IMR-90 (cell line): ENCODE measurements around the gene CLEC4A. TPM values are rescaled to one million over a fixed set of nuclear protein-coding genes. Genes with fewer than 3 reads are reported as not detected.
"Not testable (repeated sequence)": the region's sequence is repeated elsewhere in the genome, so short reads cannot be mapped to it uniquely, and the experiment has no call there.

ENCODE experiments used
- ATAC-seq: fragments of 200-7000 bp; cut with Tn5 transposase; 2 replicates; pipeline ENCODE4 v1.9.1; 2020; ENCODE audit warnings: low read depth, mild to moderate bottlenecking, moderate library complexity
- BruUV-seq: library from RNA; stranded (reverse); fragments of 400-500 nt; replicated peaks from 2 replicates; lab custom pipeline; 2021; lab: Mats Ljungman, UMichigan
- CTCF ChIA-PET: fragments of 300-600 bp; formaldehyde crosslinking; extraction: SDS; loops from one replicate; lab custom pipeline; 2021; ENCODE audit warnings: antibody characterized with exemption; lab: Yijun Ruan, JAX
- POLR2A ChIA-PET: fragments of 300-600 bp; sonication (Branson Sonifier 250); formaldehyde crosslinking; loops from one replicate; lab custom pipeline; 2022; ENCODE audit warnings: antibody characterized with exemption; ENCODE audit not compliant: unreplicated experiment; lab: Charles Lee
- DNase-seq: peaks from one replicate; pipeline ENCODE4 v3.0.0; 2013
- H2AFZ ChIP-seq: replicated peaks from 2 replicates; pipeline ENCODE3; 2013; ENCODE audit warnings: low read length, mild to moderate bottlenecking; ENCODE audit not compliant: poor library complexity
- H2AK5ac ChIP-seq: 2 replicates; pipeline ENCODE4 v1.6.1; 2013; ENCODE audit warnings: low read depth, low read length, inconsistent platforms
- H2AK9ac ChIP-seq: replicated peaks from 2 replicates; pipeline ENCODE3; 2013; ENCODE audit warnings: mild to moderate bottlenecking, low read depth, low read length, moderate library complexity; ENCODE audit not compliant: poor library complexity
- H2BK120ac ChIP-seq: 2 replicates; pipeline ENCODE4 v1.6.1; 2013; ENCODE audit warnings: low read depth, low read length, inconsistent platforms
- H2BK15ac ChIP-seq: 3 replicates; pipeline ENCODE4 v1.6.1; 2013; ENCODE audit warnings: low read depth, low read length, inconsistent platforms
- H2BK20ac ChIP-seq: 2 replicates; pipeline ENCODE4 v1.6.1; 2013; ENCODE audit warnings: low read depth, mild to moderate bottlenecking, inconsistent platforms, low read length, moderate library complexity
- H2BK5ac ChIP-seq: 2 replicates; pipeline ENCODE4 v1.6.1; 2013; ENCODE audit warnings: mild to moderate bottlenecking, low read depth, low read length, inconsistent platforms; ENCODE audit not compliant: poor library complexity, severe bottlenecking
- H3K14ac ChIP-seq: replicated peaks from 2 replicates; pipeline ENCODE4 v1.6.1; 2013; ENCODE audit warnings: low read depth, low read length, inconsistent platforms
- H3K18ac ChIP-seq: 2 replicates; pipeline ENCODE4 v1.6.1; 2013; ENCODE audit warnings: low read depth, low read length, control low read depth
- H3K23ac ChIP-seq: 2 replicates; pipeline ENCODE4 v1.6.1; 2013; ENCODE audit warnings: low read depth, low read length, inconsistent platforms
- H3K27ac ChIP-seq: 2 replicates; pipeline ENCODE4 v1.5.1; 2013; ENCODE audit warnings: mild to moderate bottlenecking, control low read depth, low read length; ENCODE audit not compliant: insufficient read depth
- H3K27me3 ChIP-seq: 2 replicates; pipeline ENCODE4 v1.6.1; 2013; ENCODE audit warnings: low read length; ENCODE audit not compliant: control insufficient read depth, insufficient read depth
- H3K36me3 ChIP-seq: 2 replicates; pipeline ENCODE4 v1.6.1; 2013; ENCODE audit warnings: low read length, mixed read lengths; ENCODE audit not compliant: control insufficient read depth, insufficient read depth
- H3K4ac ChIP-seq: 2 replicates; pipeline ENCODE4 v1.6.1; 2013; ENCODE audit warnings: low read depth, low read length, inconsistent platforms
- H3K4me1 ChIP-seq: 2 replicates; pipeline ENCODE4 v1.6.1; 2013; ENCODE audit warnings: low read length, mixed read lengths; ENCODE audit not compliant: control insufficient read depth, insufficient read depth
- H3K4me2 ChIP-seq: 2 replicates; pipeline ENCODE4 v1.6.1; 2013; ENCODE audit warnings: low read depth, mild to moderate bottlenecking, control low read depth, low read length, moderate library complexity
- H3K4me3 ChIP-seq: 2 replicates; pipeline ENCODE4 v1.5.1; 2013; ENCODE audit warnings: low read depth, mild to moderate bottlenecking, control low read depth, low read length, moderate library complexity; ENCODE audit not compliant: insufficient read depth
- H3K56ac ChIP-seq: 2 replicates; pipeline ENCODE4 v1.6.1; 2013; ENCODE audit warnings: low read length, inconsistent platforms; ENCODE audit not compliant: insufficient read depth; ENCODE audit errors: extremely low read depth
- H3K79me1 ChIP-seq, 2 experiments: 2 replicates each; pipeline ENCODE4 v1.6.1; 2013; ENCODE audit warnings: low read length in 2 of 2, inconsistent platforms in 1 of 2, low read depth in 1 of 2
- H3K9ac ChIP-seq: 2 replicates; pipeline ENCODE4 v1.6.1; 2013; ENCODE audit warnings: low read depth, low read length, control low read depth
- H3K9me1 ChIP-seq: 2 replicates; pipeline ENCODE4 v1.6.1; 2013; ENCODE audit warnings: low read length, inconsistent platforms; ENCODE audit not compliant: insufficient read depth
- H3K9me3 ChIP-seq: 2 replicates; pipeline ENCODE4 v1.6.1; 2013; ENCODE audit warnings: low read length; ENCODE audit not compliant: control insufficient read depth, insufficient read depth
- H4K20me1 ChIP-seq: 2 replicates; pipeline ENCODE4 v1.6.1; 2013; ENCODE audit warnings: low read length, inconsistent platforms; ENCODE audit not compliant: insufficient read depth
- H4K5ac ChIP-seq: 2 replicates; pipeline ENCODE4 v1.6.1; 2013; ENCODE audit warnings: mild to moderate bottlenecking, low read depth, low read length, control low read depth
- H4K8ac ChIP-seq, 2 experiments: 2 replicates each; pipeline ENCODE4 v1.6.1; 2013; ENCODE audit warnings: low read depth in 2 of 2, low read length in 2 of 2, control low read depth in 1 of 2, inconsistent platforms in 1 of 2
- H4K91ac ChIP-seq: 2 replicates; pipeline ENCODE4 v1.6.1; 2013; ENCODE audit warnings: low read depth, low read length, inconsistent platforms; ENCODE audit not compliant: insufficient read depth
- WGBS, 2 experiments: methylation state at CpG; one replicate each; pipeline versions ENCODE4 v1.1.5 to v1.1.7; 2013; ENCODE audit warnings: missing lambda C conversion rate in 2 of 2; ENCODE audit not compliant: insufficient read length in 1 of 2; ENCODE audit errors: extremely low coverage in 2 of 2; 5-methylcytosine and 5-hydroxymethylcytosine counted together
- dilution Hi-C: fragments of 300-500 bp; cut with HindIII; formaldehyde crosslinking; loops from one replicate; pipeline ENCODE4 v1.14.3; 2018; ENCODE audit warnings: low sequenced_read_pairs; ENCODE audit not compliant: unreplicated experiment
- in situ Hi-C: fragments of 300-500 bp; cut with MboI; formaldehyde crosslinking; loops from 3 replicates; pipeline ENCODE4 v1.14.3; 2019; ENCODE audit warnings: low sequenced_read_pairs, inconsistent platforms, mixed read lengths
- intact Hi-C: fragments of 100-400 bp; cut with micrococcal nuclease; formaldehyde crosslinking; loops from 2 replicates; pipeline ENCODE4 v1.10.0; 2022
- polyA plus RNA-seq, 3 experiments: library from polyadenylated mRNA; depleted of rRNA; stranded (reverse); fragments of >200 nt; gene quantifications; 2 replicates each; pipeline ENCODE4 v1.2.3, GENCODE V29; 2012; ENCODE audit warnings: low replicate concordance in 1 of 3
- total RNA-seq: library from RNA; depleted of rRNA; stranded (reverse); fragments of >200 nt; gene quantifications from 2 replicates; pipeline ENCODE4 v1.2.3, GENCODE V29; 2012

Gene CLEC4A
- total and polyA plus RNA-seq, 2 of the 4 experiments (the other 2 are of a cell fraction), result 0.29 TPM; not detected in 1

DNA sequence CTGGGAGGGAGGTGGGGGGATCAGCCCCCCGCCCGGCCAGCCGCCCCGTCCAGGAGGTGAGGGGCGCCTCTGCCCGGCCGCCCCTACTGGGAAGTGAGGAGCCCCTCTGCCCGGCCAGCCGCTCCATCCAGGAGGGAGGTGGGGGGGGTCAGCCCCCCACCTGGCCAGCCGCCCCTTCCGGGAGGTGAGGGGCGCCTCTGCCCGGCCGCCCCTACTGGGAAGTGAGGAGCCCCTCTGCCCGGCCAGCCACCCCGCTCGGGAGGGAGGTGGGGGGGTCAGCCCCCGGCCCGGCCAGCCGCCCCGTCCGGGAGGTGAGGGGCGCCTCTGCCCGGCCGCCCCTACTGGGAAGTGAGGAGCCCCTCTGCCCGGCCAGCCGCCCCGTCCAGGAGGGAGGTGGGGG lies 60.8 kb downstream of the CLEC4A start:
- POLR2A ChIA-PET, BruUV-seq: not testable (repeated sequence)

More for the DNA sequence above, 60.8 kb downstream of the CLEC4A start:
- intact Hi-C loops, H3K18ac ChIP-seq, H3K36me3 ChIP-seq, H3K79me1 ChIP-seq, H3K4me2 ChIP-seq, H2AFZ ChIP-seq, H3K27me3 ChIP-seq, H2BK15ac ChIP-seq, H2BK5ac ChIP-seq, H2BK20ac ChIP-seq, DNase-seq, H2BK120ac ChIP-seq, H4K20me1 ChIP-seq, H4K5ac ChIP-seq, H4K91ac ChIP-seq, H4K8ac ChIP-seq, H3K4ac ChIP-seq, H3K23ac ChIP-seq, H3K27ac ChIP-seq, H3K9me3 ChIP-seq, ATAC-seq, H3K9ac ChIP-seq, H3K9me1 ChIP-seq, in situ Hi-C loops, H2AK5ac ChIP-seq, dilution Hi-C loops, H3K14ac ChIP-seq, H3K56ac ChIP-seq, H2AK9ac ChIP-seq, H3K4me1 ChIP-seq, H3K4me3 ChIP-seq, CTCF ChIA-PET: not testable (repeated sequence)
- WGBS, 2 experiments, result no CpG with 5 or more reads among the region's 28 CpGs
